HEK293 (cell line): ENCODE measurements around the gene RHEB.

Experiments used
- CTCF ChIA-PET: fragments of 350-600 bp; formaldehyde crosslinking; extraction: SDS; loops from one replicate; lab custom pipeline; 2021; ENCODE audit warnings: antibody characterized with exemption; lab: Yijun Ruan, JAX
- POLR2A ChIA-PET: fragments of 300-600 bp; formaldehyde crosslinking; extraction: SDS; loops from one replicate; lab custom pipeline; 2020; ENCODE audit warnings: antibody characterized with exemption, inconsistent platforms; lab: Yijun Ruan, JAX
- H3K27ac ChIP-seq: fragments of 200-500 bp; sonication (Bioruptor generic); 2 replicates; pipeline ENCODE4 v1.5.1; 2014; ENCODE audit warnings: low read depth, low read length, control low read depth, inconsistent platforms; ENCODE audit errors: extremely low read depth
- H3K36me3 ChIP-seq, 2 experiments: fragments of 200-500 bp in 1 of 2; sonication (Bioruptor generic) in 1 of 2; 1 replicate in 1 of 2; 2 replicates in 1 of 2; pipeline ENCODE4 v1.5.1; 2014 to 2017; ENCODE audit warnings: inconsistent platforms in 2 of 2, low read length in 2 of 2; ENCODE audit not compliant: control insufficient read depth in 2 of 2, insufficient read depth in 1 of 2
- H3K4me1 ChIP-seq: fragments of 200-500 bp; sonication (Bioruptor generic); 2 replicates; pipeline ENCODE4 v1.5.1; 2014; ENCODE audit warnings: mild to moderate bottlenecking, low read length, inconsistent platforms; ENCODE audit not compliant: control insufficient read depth, insufficient read depth
- H3K4me3 ChIP-seq: 2 replicates; pipeline ENCODE4 v1.5.1; 2011; ENCODE audit warnings: low read depth, mild to moderate bottlenecking, control low read depth, low read length, moderate library complexity
- H3K9me3 ChIP-seq: fragments of 200-500 bp; sonication (Bioruptor generic); 2 replicates; pipeline ENCODE4 v1.5.1; 2014; ENCODE audit warnings: low read depth, low read length, inconsistent platforms; ENCODE audit not compliant: control insufficient read depth, insufficient read depth
- HIC1 ChIP-seq: fragments of 450-650 bp; formaldehyde crosslinking; IDR thresholded peaks from 2 replicates; pipeline ENCODE4 v1.5.1; 2016; ENCODE audit warnings: missing biosample characterization, missing genetic modification characterization
- OVOL3 ChIP-seq: fragments of 450-650 bp; formaldehyde crosslinking; IDR thresholded peaks from 2 replicates; pipeline ENCODE4 v1.5.1; 2016; ENCODE audit warnings: missing biosample characterization, missing genetic modification characterization
- PRDM10 ChIP-seq: fragments of 450-650 bp; formaldehyde crosslinking; IDR thresholded peaks from 2 replicates; pipeline ENCODE4 v1.5.1; 2016; ENCODE audit warnings: missing biosample characterization, missing genetic modification characterization
- PRDM2 ChIP-seq: fragments of 450-650 bp; formaldehyde crosslinking; IDR thresholded peaks from 2 replicates; pipeline ENCODE4 v1.5.1; 2016; ENCODE audit warnings: missing biosample characterization, missing genetic modification characterization, borderline replicate concordance
- SCRT1 ChIP-seq: fragments of 450-650 bp; formaldehyde crosslinking; IDR thresholded peaks from 2 replicates; pipeline ENCODE4 v1.5.1; 2016; ENCODE audit warnings: missing biosample characterization, missing genetic modification characterization, borderline replicate concordance
- TRIM28 ChIP-seq: IDR thresholded peaks from 2 replicates; pipeline ENCODE4 v1.6.1; 2011; ENCODE audit warnings: low read length, control low read depth, borderline replicate concordance
- ZNF121 ChIP-seq: fragments of 450-650 bp; formaldehyde crosslinking; IDR thresholded peaks from 2 replicates; pipeline ENCODE4 v1.5.1; 2016; ENCODE audit warnings: missing biosample characterization, missing genetic modification characterization
- ZNF211 ChIP-seq: fragments of 450-650 bp; formaldehyde crosslinking; IDR thresholded peaks from 2 replicates; pipeline ENCODE4 v1.5.1; 2016; ENCODE audit warnings: low read depth, missing biosample characterization, missing genetic modification characterization
- ZNF221 ChIP-seq: fragments of 450-650 bp; formaldehyde crosslinking; IDR thresholded peaks from 2 replicates; pipeline ENCODE4 v1.5.1; 2017; ENCODE audit warnings: missing biosample characterization, missing genetic modification characterization, borderline replicate concordance
- ZNF248 ChIP-seq: fragments of 450-650 bp; formaldehyde crosslinking; IDR thresholded peaks from 2 replicates; pipeline ENCODE4 v1.5.1; 2017; ENCODE audit warnings: missing biosample characterization, missing genetic modification characterization
- ZNF311 ChIP-seq: fragments of 450-650 bp; formaldehyde crosslinking; IDR thresholded peaks from 2 replicates; pipeline ENCODE4 v1.5.1; 2017; ENCODE audit warnings: missing biosample characterization, missing genetic modification characterization, borderline replicate concordance
- ZNF362 ChIP-seq: fragments of 450-650 bp; formaldehyde crosslinking; IDR thresholded peaks from 2 replicates; pipeline ENCODE4 v1.5.1; 2016; ENCODE audit warnings: missing biosample characterization, missing genetic modification characterization
- ZNF449 ChIP-seq: fragments of 450-650 bp; formaldehyde crosslinking; IDR thresholded peaks from 2 replicates; pipeline ENCODE4 v1.5.1; 2017; ENCODE audit warnings: missing biosample characterization, mild to moderate bottlenecking, missing genetic modification characterization, moderate library complexity
- ZNF571 ChIP-seq: fragments of 450-650 bp; formaldehyde crosslinking; IDR thresholded peaks from 2 replicates; pipeline ENCODE4 v1.5.0; 2017; ENCODE audit warnings: missing biosample characterization, missing genetic modification characterization
- ZNF596 ChIP-seq: fragments of 450-650 bp; IDR thresholded peaks from 2 replicates; pipeline ENCODE4 v1.5.0; 2018; ENCODE audit warnings: missing biosample characterization, mild to moderate bottlenecking, missing genetic modification characterization, moderate library complexity
- ZNF624 ChIP-seq: fragments of 450-650 bp; formaldehyde crosslinking; IDR thresholded peaks from 2 replicates; pipeline ENCODE4 v1.5.1; 2017; ENCODE audit warnings: missing biosample characterization, missing genetic modification characterization
- ZNF692 ChIP-seq: fragments of 450-650 bp; formaldehyde crosslinking; IDR thresholded peaks from 2 replicates; pipeline ENCODE4 v1.5.1; 2016; ENCODE audit warnings: missing biosample characterization, missing genetic modification characterization
- ZXDB ChIP-seq: fragments of 450-650 bp; formaldehyde crosslinking; IDR thresholded peaks from 2 replicates; pipeline ENCODE4 v1.5.1; 2016; ENCODE audit warnings: missing biosample characterization, missing genetic modification characterization

RHEB gene

GRCh38 chr7:151503902-151504714 is 15.6 kb downstream of the RHEB start (continued):
- peak; percentile 36; the same call in 1 of the 2 replicates for TF ChIP-seq PRDM10 (tag by site-specific recombination)
- TF ChIP-seq TRIM28, result no peak
- TF ChIP-seq ZNF211 (tag by site-specific recombination), result no peak
- no peak for TF ChIP-seq ZXDB

GRCh38 chr7:151501676-151502075 is 18.0 kb downstream of the RHEB start:
- H3K36me3 ChIP-seq, result no peaks in the 10 kb centered on the region
- 0 out of 2 replicates have a peak, but pooled peaks cover 2% of the 10 kb centered on the region for H3K4me1 ChIP-seq
- H3K27ac ChIP-seq, result no peak overlapping the region
- no peak overlapping the region for H3K4me3 ChIP-seq
- CTCF ChIA-PET, result no interaction called here
- POLR2A ChIA-PET, result interaction anchor here (0.6 kb wide), 1 partner anchor 466 kb away, joined by 4 read pairs; no protein-coding TSS in a partner anchor
- H3K9me3 ChIP-seq, result no peaks in the 10 kb centered on the region
- TF ChIP-seq ZNF596 (tag by site-specific recombination) (no peak), ZNF692 (tag by site-specific recombination) (no peak), ZNF571 (no peak), PRDM2 (tag by site-specific recombination) (no peak), ZNF362 (tag by site-specific recombination) (no peak), ZNF248 (tag by site-specific recombination) (no peak), ZNF624 (tag by site-specific recombination) (no peak), HIC1 (tag by site-specific recombination) (no peak), OVOL3 (no peak), ZNF121 (tag by site-specific recombination) (no peak), ZNF449 (no peak), SCRT1 (tag by site-specific recombination) (no peak), ZNF311 (no peak), ZNF221 (tag by site-specific recombination) (no peak)
